ENCODE results near the gene PER1. TPM values are rescaled to one million over a fixed set of nuclear protein-coding genes. Genes with fewer than 3 reads are reported as not detected.

Gene PER1
- total and polyA plus RNA-seq, 9 of the 15 experiments (the other 6 are each of a cell fraction or from before 2014, with no cell fraction given), result 0.13 to 26.0 (median 3.4) TPM

DNA sequence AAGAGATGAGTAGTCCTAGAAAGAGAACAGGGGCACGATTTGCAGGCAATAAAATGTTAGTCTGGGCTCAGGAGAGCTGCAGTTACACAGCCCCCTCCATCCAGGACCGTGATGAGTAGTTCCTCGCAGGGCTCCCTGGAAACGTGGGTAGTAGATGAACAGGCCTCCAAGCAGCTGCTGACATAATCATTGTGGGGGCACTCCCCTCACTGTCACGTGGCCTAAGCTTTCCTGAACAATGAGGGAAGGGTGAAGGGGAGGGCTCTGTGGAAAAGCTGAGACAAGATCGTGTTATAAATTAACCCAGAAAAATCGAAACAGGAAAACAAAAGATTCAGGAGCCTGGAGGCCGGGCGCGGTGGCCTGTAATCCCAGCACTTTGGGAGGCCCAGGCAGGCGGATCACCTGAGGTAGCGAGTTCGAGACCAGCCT is 1.3 kb upstream of the PER1 start (continued):
- no peak for TF ChIP-seq IRF9 (tag; IDR thresholded peaks at IDR 0.05)
- no peak for TF ChIP-seq ETS2 (tag; IDR thresholded peaks at IDR 0.05; ENCODE audit: borderline replicate concordance, poor library complexity, severe bottlenecking)
- TF ChIP-seq IRF2 (CRISPR knock-in tag; IDR thresholded peaks at IDR 0.05), result no peak
- no peak for TF ChIP-seq ZBTB1 (CRISPR knock-in tag; IDR thresholded peaks at IDR 0.05; ENCODE audit: borderline replicate concordance, low read depth)
- no peak for TF ChIP-seq TAF15 (IDR thresholded peaks at IDR 0.05; ENCODE audit: low read depth, low read length)
- TF ChIP-seq SLC30A9 (CRISPR knock-in tag; IDR thresholded peaks at IDR 0.05), result no peak
- TF ChIP-seq, protein P1, sequence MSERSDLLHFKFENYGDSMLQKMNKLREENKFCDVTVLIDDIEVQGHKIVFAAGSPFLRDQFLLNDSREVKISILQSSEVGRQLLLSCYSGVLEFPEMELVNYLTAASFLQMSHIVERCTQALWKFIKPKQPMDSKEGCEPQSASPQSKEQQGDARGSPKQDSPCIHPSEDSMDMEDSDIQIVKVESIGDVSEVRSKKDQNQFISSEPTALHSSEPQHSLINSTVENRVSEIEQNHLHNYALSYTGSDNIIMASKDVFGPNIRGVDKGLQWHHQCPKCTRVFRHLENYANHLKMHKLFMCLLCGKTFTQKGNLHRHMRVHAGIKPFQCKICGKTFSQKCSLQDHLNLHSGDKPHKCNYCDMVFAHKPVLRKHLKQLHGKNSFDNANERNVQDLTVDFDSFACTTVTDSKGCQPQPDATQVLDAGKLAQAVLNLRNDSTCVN (CRISPR knock-in tag; IDR thresholded peaks at IDR 0.05), result no peak
- TF ChIP-seq, protein P2, sequence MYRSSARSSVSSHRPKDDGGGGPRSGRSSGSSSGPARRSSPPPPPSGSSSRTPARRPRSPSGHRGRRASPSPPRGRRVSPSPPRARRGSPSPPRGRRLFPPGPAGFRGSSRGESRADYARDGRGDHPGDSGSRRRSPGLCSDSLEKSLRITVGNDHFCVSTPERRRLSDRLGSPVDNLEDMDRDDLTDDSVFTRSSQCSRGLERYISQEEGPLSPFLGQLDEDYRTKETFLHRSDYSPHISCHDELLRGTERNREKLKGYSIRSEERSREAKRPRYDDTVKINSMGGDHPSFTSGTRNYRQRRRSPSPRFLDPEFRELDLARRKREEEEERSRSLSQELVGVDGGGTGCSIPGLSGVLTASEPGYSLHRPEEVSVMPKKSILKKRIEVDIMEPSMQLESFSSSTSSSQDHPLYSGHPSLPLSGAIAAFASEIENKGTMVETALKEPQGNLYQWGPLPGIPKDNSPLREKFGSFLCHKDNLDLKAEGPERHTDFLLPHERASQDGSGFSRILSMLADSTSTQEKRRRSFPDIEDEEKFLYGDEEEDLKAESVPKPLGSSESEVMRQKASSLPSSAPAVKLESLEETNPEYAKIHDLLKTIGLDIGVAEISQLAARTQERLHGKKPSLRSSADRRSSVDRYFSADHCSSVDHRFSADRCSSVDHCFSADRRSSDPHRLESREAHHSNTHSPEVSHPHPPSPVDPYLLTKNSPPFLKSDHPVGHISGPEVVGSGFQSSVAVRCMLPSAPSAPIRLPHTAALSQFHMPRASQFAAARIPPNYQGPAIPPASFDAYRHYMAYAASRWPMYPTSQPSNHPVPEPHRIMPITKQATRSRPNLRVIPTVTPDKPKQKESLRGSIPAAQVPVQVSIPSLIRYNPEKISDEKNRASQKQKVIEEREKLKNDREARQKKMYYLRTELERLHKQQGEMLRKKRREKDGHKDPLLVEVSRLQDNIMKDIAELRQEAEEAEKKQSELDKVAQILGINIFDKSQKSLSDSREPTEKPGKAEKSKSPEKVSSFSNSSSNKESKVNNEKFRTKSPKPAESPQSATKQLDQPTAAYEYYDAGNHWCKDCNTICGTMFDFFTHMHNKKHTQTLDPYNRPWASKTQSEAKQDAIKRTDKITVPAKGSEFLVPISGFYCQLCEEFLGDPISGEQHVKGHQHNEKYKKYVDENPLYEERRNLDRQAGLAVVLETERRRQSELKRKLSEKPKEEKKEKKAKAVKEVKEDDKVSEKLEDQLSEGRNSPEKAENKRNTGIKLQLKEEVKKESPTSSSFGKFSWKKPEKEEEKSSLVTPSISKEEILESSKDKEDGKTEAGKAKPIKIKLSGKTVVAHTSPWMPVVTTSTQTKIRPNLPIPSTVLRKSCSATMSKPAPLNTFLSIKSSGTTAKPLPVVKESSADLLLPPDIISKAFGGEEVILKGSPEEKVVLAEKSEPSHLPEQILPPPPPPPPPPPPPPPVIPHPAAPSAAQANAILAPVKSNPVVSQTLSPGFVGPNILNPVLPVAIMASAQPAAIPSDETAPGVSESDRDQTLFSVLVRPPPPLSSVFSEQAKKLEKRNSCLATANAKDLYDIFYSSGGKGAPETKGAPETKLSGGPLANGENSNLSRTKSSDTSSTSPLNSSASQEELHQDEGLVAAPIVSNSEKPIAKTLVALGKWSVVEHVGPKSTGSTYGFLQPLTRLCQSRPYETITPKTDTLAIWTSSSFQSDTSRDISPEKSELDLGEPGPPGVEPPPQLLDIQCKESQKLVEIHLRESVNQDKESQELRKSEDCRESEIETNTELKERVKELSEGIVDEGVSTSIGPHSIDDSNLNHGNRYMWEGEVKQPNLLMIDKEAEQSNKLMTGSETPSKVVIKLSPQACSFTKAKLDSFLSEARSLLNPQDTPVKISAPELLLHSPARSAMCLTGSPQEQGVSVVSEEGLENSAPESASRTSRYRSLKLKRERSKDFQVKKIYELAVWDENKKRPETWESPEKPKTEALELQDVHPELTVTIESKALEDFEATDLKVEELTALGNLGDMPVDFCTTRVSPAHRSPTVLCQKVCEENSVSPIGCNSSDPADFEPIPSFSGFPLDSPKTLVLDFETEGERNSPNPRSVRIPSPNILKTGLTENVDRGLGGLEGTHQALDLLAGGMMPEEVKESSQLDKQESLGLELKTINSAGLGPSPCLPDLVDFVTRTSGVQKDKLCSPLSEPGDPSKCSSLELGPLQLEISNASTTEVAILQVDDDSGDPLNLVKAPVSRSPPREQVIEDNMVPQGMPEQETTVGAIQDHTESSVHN (IDR thresholded peaks at IDR 0.05; ENCODE audit: borderline replicate concordance in 1 of 2, low read depth in 1 of 2), result peak in 1 of 2 experiments; percentile 16; a peak in 1 of 4 replicates
- TF ChIP-seq PRPF4 (IDR thresholded peaks at IDR 0.05; ENCODE audit: insufficient read depth, low read depth, low read length, poor library complexity, severe bottlenecking), result no peak
- TF ChIP-seq ZFP1 (CRISPR knock-in tag; IDR thresholded peaks at IDR 0.05), result no peak
- no peak for TF ChIP-seq ZC3H8 (IDR thresholded peaks at IDR 0.05)
- no peak for TF ChIP-seq EP300 (IDR thresholded peaks at IDR 0.05; ENCODE audit: low read length)
- TF ChIP-seq KDM1A (IDR thresholded peaks at IDR 0.05), result no peak
- TF ChIP-seq NFIC (IDR thresholded peaks at IDR 0.05), result no peak
- TF ChIP-seq, protein P3, sequence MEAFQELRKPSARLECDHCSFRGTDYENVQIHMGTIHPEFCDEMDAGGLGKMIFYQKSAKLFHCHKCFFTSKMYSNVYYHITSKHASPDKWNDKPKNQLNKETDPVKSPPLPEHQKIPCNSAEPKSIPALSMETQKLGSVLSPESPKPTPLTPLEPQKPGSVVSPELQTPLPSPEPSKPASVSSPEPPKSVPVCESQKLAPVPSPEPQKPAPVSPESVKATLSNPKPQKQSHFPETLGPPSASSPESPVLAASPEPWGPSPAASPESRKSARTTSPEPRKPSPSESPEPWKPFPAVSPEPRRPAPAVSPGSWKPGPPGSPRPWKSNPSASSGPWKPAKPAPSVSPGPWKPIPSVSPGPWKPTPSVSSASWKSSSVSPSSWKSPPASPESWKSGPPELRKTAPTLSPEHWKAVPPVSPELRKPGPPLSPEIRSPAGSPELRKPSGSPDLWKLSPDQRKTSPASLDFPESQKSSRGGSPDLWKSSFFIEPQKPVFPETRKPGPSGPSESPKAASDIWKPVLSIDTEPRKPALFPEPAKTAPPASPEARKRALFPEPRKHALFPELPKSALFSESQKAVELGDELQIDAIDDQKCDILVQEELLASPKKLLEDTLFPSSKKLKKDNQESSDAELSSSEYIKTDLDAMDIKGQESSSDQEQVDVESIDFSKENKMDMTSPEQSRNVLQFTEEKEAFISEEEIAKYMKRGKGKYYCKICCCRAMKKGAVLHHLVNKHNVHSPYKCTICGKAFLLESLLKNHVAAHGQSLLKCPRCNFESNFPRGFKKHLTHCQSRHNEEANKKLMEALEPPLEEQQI (IDR thresholded peaks at IDR 0.05), result no peak
- no peak for TF ChIP-seq RBM15 (IDR thresholded peaks at IDR 0.05; ENCODE audit: insufficient read depth, low read length)

All from K562 (cell line).